SKM-1 (cell line): Measurements from ENCODE around the gene CIAPIN1.
"Not testable (repeated sequence)": the region's sequence is repeated elsewhere in the genome, so short reads cannot be mapped to it uniquely, and the experiment has no call there.

ENCODE experiments used
- DNase-seq: peaks from one replicate; lab custom pipeline; 2025; ENCODE audit not compliant: unreplicated experiment; lab: John Stamatoyannopoulos, UW

Gene CIAPIN1

DNA sequence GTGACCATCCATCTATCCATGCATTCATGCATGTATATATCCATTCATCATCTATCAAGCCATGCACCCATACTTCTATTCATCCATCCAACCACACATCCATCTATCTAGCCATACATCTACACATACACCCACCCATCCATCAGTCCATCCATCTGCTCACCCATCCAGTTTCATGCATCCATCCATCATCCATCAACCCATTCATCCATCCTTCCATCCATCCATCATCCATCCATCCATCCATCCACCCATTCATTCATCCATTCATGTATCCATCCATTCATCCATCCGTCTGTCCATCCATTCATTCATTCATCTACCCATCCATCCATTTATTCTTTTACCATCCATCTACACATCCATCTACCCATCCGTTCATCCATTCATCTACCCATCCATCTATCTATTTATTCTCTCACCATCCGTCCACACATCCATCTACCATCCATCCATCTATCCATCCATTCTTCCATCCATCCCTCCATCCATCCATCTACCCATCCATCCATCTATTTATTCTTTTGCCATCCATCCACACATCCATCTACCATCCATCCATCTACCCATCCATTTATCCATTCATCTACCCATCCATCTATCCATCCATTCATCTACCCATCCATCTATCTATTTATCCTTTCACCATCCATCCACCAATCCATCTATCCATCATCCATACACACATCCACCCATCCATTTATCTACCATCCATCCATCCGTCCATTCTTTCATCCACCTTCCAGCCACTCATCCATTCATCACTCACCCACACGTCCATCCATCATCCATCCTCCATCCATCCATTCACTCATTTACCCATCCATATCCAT is 39.4 kb downstream of the CIAPIN1 start:
- no peak for DNase-seq

DNA sequence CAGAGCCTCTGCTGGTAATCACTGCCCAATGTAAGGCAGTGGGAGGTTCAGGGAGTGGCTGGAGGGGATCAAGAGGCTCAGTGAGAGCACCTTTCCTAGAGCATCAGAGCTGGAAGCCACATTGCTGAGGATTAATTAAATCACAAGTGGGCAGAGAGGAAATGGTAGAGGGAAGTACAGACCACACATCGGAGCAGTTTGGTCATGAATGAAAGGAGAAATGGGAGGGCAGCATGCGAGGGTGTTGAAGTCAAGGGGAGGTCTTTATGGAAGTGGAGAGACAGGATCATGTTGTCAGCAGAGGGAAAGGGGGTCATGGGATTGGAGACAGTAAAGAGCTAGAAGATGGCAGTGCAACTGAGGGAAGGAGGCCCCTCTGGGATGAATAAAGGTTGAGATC is 40.3 kb downstream of the CIAPIN1 start:
- DNase-seq = no peak

DNA sequence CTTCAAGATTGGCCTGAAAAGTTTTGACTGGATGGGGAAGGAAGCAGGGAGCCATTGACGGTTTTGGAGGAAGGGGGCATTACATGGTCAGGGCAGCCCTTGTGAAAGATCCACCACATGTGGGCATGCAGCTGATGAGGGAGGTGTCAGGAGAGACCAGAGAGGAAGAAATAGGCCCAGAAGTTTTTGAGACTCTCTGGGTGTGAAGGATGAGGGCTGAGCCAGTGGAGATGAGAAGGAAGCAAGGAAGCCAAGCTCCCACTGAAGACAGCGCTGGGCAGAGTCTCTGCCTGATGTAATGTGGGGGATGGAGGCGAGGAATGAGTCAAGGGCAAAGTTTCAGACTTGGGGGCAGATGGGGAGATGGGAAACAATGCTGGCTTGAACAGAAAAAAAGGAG is 42.1 kb downstream of the CIAPIN1 start:
- no peak for DNase-seq

DNA sequence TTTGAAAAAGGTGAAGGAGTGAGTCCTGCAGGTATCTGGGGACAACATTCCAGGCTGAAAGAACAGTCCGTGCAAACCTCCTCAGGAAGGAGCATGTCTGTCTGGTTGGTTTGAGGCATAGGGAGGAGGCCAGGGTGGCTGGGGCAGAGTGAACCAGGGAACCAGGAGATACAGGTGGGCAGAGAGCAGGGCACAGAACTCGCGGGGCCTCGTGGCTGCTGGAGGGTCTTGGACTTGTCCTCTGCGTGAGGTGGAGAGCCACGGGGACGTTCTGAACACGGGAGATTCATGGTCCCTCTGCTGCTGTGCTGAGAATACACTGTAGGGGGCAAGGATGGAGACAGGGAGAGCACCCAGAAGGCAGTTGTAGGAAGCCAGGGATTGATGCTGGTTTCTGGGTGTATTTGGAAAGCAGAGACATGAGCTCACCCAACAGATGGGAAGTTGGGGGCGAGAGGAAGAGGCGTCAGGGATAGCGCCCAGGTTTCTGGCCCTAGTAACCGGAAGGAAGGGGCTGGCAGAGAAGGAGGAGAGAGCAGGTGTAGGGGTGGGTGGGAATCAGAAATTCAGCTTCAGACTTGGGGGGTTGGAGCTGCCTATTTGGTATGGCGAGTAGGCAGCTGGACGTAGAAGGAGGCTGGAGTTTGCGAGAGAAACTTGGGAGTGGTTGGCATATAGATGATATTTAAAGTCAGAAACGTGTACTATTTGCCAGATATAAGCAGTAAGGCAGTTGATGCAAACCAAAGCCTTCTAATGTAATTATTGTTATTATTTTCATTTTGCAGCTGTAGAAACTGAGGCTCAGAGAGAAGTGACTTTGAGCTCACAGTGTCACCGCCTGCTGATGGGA is 43.0 kb downstream of the CIAPIN1 start, which contains the start of gene CCL17:
CCL17 (plus strand) TSS at position 803 of the 853 bp plus-strand sequence. CDS start 9,166 bp downstream, outside the sequence.
- no peak for DNase-seq

DNA sequence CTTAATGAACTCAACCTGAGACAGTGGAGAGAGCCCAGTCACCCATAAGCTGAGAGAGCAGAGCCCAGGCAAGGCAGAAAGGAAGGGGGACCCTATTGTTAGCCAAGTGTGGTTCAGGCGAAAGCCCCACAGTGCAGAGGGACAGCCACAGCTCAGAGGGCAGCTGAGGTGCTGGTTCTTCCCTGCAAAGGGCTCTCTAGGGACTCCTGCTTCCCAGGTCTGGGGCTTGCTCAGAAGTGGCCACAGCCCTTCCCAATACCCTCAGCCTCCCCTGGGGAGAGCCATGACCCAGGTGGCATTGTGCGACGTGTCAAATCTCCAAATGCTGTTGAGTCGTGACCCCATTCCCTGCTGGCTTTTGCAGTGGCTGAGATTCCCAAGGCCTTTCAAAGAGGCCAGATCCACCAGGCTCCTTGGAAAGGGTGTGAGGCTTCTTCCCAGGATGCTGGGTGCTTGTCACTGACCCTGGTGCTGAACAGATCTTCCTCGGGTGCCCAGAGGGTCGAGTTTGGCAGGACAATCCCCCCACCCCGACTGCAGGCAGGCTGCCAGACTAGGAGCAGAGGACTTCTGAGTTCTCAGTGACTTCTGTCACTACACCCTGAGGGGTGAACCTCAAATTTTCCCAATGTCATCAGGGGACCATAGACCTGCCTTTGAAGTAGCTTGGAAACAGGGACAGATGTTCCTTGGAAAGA is 45.1 kb downstream of the CIAPIN1 start:
- no peak for DNase-seq

DNA sequence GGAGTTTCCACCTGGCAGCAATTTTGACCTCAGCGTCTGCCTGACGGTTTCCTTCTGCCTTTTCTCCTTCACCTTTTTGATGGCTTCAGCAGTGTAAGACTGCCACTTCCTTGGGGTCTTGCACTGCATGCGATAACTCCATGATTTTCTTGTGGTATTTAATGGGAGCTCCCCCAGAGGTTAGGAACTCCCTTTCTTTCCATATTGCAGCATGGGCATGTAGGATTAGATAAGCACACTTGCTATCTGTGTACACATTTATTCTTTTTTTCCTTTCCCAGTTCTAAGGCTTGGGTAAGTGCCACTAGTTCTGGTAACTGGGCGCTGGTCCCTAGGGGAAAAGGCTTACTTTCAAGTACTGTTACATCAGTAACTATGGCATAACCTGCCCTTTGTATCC is 49.7 kb downstream of the CIAPIN1 start:
- DNase-seq = not testable (repeated sequence)

DNA sequence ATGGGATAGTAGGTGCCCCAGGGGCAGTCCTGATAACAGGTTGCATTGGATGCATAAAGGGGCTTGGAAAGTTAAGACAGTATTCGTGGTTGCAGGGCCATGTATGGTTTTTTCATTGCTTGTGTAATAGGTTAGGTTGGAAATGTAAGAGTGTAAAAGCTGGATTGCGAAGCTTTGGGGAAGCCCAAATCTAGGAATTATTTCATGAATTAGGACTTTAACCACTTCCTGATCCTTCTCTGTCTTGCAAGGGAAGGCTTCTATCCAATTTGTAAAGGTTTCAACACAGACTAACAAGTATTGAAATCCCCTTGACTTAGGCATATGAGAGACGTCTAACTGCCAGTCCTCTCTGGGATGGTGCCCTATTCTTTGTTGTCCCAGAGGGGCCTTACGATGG is 50.4 kb downstream of the CIAPIN1 start:
- no peak for DNase-seq

DNA sequence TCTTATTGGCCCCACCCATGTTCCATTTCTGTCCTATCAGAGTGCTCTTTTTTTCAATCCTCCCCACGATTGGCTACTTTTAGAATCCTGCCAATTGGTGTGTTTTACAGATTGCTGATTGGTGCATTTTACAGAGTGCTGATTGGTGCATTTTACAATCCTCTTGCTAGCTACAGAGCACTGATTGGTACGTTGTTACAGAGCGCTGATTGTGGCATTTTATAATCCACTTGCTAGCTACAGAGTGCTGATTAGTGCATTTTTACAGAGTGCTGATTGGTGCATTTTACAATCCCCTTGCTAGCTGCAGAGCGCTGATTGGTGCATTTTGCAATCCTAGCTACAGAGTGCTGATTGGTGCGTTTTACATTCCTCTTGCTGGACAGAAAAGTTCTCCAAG is 52.2 kb downstream of the CIAPIN1 start:
- no peak for DNase-seq

DNA sequence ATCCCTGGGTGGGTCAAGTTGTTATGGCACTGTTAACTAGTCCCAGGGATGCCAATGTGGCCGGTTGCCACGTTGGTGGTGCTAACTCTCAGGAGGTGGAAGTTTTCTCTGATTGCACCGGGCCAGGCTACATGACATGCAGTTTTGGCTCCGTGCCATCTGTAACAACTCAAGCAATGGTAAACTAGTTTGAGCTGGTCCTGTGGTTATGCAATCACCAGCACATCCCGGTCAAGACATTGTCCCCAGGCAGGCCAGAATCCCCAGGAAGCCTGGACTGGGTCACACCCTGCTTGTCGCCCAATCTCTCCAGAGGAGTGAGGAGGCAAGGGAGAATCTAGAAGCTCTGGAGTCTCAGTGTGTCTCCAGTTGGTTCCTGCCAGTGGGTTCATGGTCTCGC is 52.7 kb downstream of the CIAPIN1 start:
- no peak for DNase-seq

DNA sequence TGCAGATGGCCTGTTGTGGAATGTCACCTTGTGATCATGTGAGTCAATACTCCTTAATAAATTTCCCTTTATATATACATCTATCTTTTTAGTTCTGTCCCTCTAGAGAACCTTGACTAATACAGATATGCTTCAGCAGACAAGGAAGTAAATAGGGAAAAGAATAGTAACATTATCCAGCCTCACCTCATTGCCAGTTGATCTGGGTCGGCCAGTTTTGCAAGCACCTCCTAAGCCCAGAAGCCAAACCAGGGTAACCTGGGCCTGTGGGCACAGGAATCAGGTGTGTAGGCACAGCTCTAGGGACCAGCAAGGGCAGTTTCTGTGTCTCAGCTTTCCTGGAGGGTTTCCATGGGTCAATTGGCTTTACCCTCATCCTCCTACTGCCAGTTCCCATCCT is 54.5 kb downstream of the CIAPIN1 start:
- no peak for DNase-seq

DNA sequence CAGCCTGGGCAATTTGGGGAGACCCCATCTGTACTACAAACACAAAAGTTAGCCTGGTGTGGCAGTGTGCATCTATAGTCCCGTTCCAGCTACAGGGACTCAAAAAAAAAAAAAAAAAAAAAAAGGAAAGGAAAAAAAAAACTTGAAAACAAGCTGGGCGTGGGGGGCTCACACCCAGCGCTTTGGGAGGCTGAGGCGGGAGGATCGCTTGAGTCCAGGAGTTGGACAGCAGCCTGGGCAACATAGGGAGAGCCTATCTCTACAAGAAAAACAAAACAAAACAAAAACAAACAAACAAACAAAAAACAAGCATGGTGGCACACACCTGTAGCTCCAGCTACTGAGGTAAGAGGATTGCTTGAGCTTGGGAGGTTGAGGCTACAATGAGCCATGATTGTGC is 55.5 kb downstream of the CIAPIN1 start:
- DNase-seq = no peak

DNA sequence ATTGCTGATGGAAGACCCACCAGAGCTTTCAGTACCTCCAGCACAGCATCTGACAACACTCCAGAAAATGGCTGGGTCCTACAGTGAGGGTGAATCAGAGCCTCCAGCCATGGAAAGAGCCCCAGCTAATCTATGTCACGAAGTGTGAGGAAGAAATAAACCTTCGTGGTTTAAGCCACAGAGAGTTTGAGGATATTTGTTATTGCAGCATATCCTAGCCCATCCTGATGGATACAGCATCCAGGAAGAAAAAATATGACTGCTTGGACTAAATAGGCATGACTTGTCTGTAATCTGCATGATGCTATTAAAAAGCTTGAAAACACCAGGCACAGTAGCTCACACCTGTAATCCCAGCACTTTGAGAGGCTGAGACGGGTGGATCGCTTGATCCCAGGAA is 55.9 kb downstream of the CIAPIN1 start:
- no peak for DNase-seq

DNA sequence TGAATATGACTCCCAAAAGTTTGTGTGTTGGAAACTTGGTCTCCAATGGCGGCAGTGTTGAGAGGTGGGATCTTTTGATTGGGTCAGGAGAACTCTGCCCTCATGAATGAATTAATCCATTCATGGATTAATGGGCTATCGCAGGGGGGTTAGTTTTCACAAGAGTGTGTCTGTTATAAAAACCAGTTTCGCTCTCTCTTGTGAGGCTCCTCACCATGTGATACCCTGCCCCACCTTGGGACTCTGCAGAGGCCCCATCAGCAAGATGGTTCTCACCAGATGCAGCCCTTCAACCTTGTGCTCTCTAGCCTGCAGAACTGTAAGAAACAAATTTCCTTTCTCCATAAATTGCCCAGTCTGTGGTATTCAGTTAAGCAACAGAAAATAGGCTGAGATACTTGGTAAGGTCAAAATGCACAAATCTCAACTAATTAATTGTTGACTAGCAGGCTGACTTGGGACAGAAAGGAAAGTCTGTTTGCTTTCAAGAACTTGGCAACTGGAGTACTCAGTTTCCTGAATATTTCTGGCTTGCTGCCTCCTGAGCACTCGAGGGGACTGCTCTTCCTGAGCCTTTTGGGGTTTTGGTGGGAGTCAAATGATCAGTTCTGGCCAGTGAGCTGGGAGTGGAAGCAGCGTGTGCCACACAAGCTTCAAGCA is 56.4 kb downstream of the CIAPIN1 start:
- no peak for DNase-seq

DNA sequence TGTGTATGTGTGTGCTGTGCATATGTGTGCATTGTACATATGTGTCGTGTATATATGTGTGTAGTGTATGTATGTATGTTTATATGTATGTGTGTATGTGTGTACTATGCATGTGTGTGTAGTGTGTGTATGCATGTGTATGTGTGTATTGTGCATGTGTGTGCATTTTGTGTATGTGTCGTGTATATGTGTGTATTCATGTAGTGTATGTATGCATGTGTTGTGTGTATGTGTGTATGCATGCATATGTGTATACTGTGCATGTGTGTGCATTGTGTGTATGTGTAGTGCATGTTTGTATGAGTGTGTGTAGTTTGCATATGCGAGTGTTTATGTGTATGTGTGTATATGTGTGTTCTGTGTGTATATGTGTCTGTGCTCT is 58.1 kb downstream of the CIAPIN1 start:
- DNase-seq = no peak

DNA sequence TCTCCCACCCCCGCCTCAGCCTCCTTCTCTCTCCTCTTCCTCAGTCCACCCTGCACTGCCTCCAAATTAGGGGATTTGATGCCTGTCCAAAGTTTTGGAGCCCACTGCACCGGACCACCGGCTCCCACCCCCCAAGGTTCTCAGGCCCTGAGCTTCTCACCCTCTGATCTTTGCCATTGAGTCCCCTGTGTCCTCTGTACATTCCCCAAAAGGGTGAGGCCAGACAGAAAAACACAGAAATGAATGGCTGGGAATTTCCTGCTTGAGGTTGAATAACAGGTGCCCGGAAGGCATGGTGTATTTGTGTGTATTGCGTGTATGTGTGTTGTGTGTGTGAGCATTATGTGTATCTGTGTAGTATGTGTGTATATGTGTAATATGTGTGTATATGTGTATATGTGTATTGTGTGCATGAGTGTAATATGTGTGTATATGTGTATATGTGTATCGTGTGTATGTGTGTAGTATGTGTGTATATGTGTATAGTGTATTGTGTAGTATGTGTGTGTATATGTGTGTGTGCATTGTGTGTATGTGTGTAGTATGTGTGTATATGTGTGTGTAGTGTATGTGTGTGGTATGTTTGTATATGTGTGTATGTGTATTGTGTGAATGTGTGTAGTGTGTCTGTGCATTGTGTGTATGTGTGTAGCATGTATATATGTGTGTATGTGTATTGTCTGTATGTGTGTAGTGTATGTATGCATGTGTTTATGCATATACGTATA is 58.7 kb downstream of the CIAPIN1 start:
- no peak for DNase-seq

DNA sequence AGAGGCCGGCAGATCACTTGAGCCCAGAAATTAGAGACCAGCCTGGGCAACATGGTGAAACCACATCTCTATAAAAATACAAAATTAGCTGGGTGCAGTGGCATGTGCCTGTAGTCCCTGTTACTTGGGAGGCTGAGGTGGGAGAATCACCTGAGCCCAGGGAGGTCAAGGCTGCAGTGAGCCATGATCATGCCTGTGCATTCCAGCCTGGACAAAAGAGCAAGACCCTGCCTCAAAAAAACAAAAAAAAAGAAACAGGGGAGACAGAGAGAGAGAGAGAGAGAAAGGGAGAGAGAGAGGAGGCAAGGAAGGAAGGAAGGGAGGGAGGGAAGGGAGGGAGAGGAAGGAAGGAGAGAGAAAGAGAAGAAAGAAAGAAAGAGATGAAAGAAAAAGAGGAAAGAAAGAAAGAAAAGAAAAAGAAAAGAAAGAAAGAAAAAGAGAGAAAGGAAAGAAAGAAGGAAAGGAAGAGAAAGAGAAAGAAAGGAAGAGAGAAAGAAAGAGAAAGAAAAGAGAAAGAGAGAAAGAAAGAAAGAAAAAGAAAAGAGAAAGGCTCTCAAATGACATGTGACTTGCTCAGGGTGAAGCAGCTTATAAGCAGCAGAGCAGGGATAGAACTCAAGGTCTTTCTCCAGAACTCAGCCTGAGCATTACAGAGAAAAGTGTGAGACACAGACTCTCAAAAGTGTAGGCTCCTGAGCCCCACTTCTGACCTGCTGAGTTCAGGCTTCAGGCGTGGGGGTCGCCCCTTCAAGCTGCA is 59.4 kb downstream of the CIAPIN1 start:
- no peak for DNase-seq

DNA sequence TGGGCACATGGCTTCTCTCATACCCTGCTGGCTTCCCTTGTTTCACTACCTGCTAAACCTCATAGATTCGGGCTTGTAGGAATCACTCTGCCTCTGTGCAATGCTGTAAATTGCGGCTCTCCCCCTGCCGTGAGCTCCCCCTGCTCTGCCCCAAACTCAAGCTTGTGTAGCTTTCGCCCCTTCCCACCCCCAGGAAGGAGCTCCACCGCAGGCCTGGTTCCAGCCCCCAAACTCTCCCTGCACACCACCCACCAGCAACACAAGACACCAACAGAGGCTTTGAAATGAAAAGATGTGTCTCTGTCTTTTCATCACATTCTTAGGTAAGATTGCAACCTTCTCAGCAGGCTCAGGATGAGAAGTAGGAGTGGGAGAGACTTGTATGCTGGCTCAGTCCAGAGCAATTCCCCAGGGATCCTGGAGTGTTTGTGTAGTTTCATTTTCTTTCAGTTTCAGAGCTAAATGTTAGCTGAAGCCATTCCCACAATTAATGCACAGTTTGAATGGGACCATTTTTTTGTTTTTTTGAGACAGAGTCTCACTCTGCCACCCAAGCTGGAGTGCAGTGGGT is 60.7 kb downstream of the CIAPIN1 start:
- no peak for DNase-seq

DNA sequence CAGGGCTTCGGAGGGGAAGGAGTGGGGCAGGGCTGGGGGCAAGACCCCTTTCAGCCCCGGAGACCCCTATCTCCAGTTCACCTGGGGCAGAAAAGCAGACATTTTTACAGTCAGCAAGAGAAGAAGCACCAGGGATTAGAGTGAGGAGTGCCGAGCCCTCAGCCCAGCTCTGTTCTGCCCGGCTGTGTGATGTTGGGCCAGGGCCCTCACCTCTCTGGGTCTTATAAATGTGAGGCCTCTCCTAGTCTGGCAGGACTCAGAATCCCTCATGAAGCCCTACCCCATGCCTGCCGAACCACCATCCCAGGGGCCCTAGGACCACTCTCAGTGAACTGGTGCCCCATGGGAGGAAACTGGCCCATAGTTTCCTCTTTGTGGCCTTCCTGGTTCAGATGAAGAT is 62.1 kb downstream of the CIAPIN1 start:
- DNase-seq = no peak
